Mononuclear cell (primary cell): Measurements from ENCODE around the gene FOCAD. TPM values are rescaled to one million over a fixed set of nuclear protein-coding genes. Genes with fewer than 3 reads are reported as not detected.
"Not testable (repeated sequence)": the region's sequence is repeated elsewhere in the genome, so short reads cannot be mapped to it uniquely, and the experiment has no call there.

Source experiments
- H3K27me3 ChIP-seq: 2 replicates; pipeline ENCODE4 v1.6.0; 2011; ENCODE audit warnings: low read length, control low read depth; ENCODE audit not compliant: insufficient read depth
- H3K4me1 ChIP-seq: 2 replicates; pipeline ENCODE4 v1.5.1; 2011; ENCODE audit warnings: mild to moderate bottlenecking, low read length, control low read depth; ENCODE audit not compliant: insufficient read depth
- H3K4me3 ChIP-seq: 2 replicates; pipeline ENCODE4 v1.5.1; 2011; ENCODE audit warnings: mild to moderate bottlenecking, low read length, moderate library complexity
- H3K9me3 ChIP-seq: 2 replicates; pipeline ENCODE4 v1.5.1; 2011; ENCODE audit warnings: low read depth, mild to moderate bottlenecking, control low read depth, low read length
- total RNA-seq: library from RNA; depleted of rRNA; stranded (reverse); fragments of >200 nt; gene quantifications from one replicate; pipeline ENCODE4 v1.2.3, GENCODE V29; 2012

The FOCAD gene
- total RNA-seq, 1 donor = 19.0 TPM

DNA sequence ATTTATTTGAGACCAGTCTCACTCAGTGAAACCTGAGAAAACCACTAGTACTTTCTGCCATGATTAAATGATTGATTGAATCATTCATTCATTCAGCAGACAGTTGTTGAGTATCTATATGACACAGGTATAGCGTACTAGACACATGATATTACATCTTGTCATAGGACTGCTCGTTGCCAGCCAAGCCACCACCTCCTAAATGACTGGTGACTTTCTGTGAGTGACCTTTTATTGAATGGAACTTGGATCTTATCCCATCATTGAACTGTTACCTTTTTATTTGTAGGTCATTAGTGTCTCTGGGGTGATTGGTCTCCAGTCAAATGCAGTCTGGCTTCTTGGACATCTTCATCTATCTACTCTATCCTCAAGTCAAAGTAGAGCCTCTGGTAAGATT lies 266.6 kb downstream of the FOCAD start:
- Histone ChIP-seq H3K4me3 (no peak overlapping the region), H3K27me3 (no peaks in the 10 kb centered on the region), H3K9me3 (no peaks in the 10 kb centered on the region), H3K4me1 (no peaks in the 10 kb centered on the region)

- no peak overlapping the region for H3K4me3 ChIP-seq
- H3K27me3 ChIP-seq = no peaks in the 10 kb centered on the region
- no peaks in the 10 kb centered on the region for H3K9me3 ChIP-seq
- H3K4me1 ChIP-seq = no peaks in the 10 kb centered on the region
Observed at GRCh38 chr9:20962536-20963225, 278.6 kb downstream of the FOCAD start.

GRCh38 chr9:20972684-20973083 lies 288.6 kb downstream of the FOCAD start:
- H3K9me3 ChIP-seq = peaks cover 38% of the 10 kb centered on the region
- peaks cover 5% of the 10 kb centered on the region for H3K4me1 ChIP-seq
- H3K4me3 ChIP-seq = no peak overlapping the region
- H3K27me3 ChIP-seq = no peaks in the 10 kb centered on the region

GRCh38 chr9:20973246-20973947 lies 289.3 kb downstream of the FOCAD start:
- H3K4me3 ChIP-seq, H3K27me3 ChIP-seq, H3K4me1 ChIP-seq: not testable (repeated sequence)
- peaks cover 38% of the 10 kb centered on the region for H3K9me3 ChIP-seq

GRCh38 chr9:20974191-20974938 lies 290.3 kb downstream of the FOCAD start:
- H3K27me3 ChIP-seq, H3K4me1 ChIP-seq, H3K4me3 ChIP-seq: not testable (repeated sequence)
- H3K9me3 ChIP-seq = peaks cover 38% of the 10 kb centered on the region

DNA sequence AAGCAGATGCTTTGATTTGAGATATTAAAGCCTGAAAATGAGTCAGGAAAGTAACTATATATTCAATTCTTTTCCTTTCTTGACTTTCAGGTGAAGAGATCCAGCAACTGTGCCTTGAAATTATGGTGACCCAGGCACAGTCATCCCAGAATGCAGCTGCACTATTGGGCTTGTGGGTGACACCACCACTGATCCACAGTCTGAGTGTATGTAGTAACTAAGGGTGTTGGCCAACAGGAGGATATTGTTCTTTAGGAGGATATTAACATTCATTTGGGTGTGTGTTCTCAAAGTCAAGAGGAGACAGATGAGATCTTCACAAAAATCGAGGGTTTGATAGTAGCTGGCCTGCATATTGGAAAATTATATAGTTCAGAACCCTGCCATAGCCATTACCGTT lies 294.2 kb downstream of the FOCAD start:
- Histone ChIP-seq H3K9me3 (peaks cover 19% of the 10 kb centered on the region), H3K4me3 (no peak overlapping the region), H3K4me1 (peaks cover 16% of the 10 kb centered on the region), H3K27me3 (no peaks in the 10 kb centered on the region)

DNA sequence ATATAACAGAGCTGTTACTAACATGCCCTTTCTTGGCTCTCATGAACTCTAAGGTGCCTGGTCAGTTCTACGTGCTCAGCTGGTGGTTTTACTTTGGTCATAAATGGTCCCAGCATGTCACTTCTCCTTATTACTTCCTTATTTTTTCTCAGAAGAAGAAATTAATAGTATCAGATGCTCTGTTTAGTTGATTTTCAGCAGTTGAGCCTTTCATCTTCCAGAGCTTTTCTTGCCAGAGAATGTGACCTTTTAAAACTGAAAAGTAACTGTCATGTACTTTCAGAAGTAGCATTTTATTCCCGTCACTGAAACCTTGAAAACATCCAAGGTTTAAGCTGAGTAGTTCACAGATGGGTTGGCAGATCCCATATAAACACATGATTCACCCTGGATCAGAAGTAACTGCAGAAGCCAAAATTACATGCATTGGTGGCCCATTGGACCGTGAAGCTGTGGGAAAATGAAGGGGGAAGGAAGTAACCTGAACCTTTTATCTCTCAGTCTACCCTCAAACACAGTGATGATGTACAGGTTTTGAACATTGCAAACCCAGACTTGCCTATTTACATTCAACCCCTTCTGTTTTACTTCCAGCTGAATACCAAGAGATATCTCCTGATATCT lies 296.9 kb downstream of the FOCAD start:
- no peaks in the 10 kb centered on the region for H3K27me3 ChIP-seq
- peaks cover 27% of the 10 kb centered on the region for H3K4me1 ChIP-seq
- no peaks in the 10 kb centered on the region for H3K9me3 ChIP-seq
- no peak overlapping the region for H3K4me3 ChIP-seq

GRCh38 chr9:20981486-20981885 lies 297.4 kb downstream of the FOCAD start:
- Histone ChIP-seq H3K27me3 (no peaks in the 10 kb centered on the region), H3K9me3 (no peaks in the 10 kb centered on the region), H3K4me3 (no peak overlapping the region), H3K4me1 (peaks cover 27% of the 10 kb centered on the region)

DNA sequence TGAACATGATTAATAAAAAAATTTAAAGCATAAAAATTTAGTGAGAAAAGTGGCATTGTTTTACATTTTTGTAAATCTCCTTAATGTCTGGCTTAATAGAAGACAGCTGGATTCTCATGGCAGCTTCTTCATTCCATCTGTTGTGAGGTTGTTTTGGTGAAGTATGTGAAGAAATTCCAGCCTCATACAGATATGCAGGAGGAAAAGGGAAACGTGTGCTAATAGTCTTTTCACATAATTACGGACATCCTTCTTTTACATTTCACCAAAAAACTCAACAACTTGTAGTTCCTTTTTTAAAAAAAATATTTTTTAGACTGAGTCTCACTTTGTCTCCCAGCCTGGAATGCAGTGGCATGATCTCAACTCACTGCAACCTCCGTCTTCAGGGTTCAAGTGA lies 300.4 kb downstream of the FOCAD start:
- H3K4me3 ChIP-seq = no peak overlapping the region
- peaks cover 42% of the 10 kb centered on the region for H3K4me1 ChIP-seq
- no peaks in the 10 kb centered on the region for H3K9me3 ChIP-seq
- no peaks in the 10 kb centered on the region for H3K27me3 ChIP-seq

GRCh38 chr9:20985851-20986600 lies 302.0 kb downstream of the FOCAD start:
- H3K4me3 ChIP-seq = no peak overlapping the region
- no peaks in the 10 kb centered on the region for H3K27me3 ChIP-seq
- H3K4me1 ChIP-seq = peaks cover 50% of the 10 kb centered on the region
- H3K9me3 ChIP-seq = no peaks in the 10 kb centered on the region

GRCh38 chr9:20987521-20987920 lies 303.5 kb downstream of the FOCAD start:
- Histone ChIP-seq H3K4me1 (peaks cover 48% of the 10 kb centered on the region), H3K4me3 (no peak overlapping the region), H3K9me3 (no peaks in the 10 kb centered on the region), H3K27me3 (no peaks in the 10 kb centered on the region)

- H3K27me3 ChIP-seq = no peaks in the 10 kb centered on the region
- H3K9me3 ChIP-seq = no peaks in the 10 kb centered on the region
- no peak overlapping the region for H3K4me3 ChIP-seq
- peaks cover 48% of the 10 kb centered on the region for H3K4me1 ChIP-seq
Observed at GRCh38 chr9:20988061-20988460, 304.0 kb downstream of the FOCAD start.

DNA sequence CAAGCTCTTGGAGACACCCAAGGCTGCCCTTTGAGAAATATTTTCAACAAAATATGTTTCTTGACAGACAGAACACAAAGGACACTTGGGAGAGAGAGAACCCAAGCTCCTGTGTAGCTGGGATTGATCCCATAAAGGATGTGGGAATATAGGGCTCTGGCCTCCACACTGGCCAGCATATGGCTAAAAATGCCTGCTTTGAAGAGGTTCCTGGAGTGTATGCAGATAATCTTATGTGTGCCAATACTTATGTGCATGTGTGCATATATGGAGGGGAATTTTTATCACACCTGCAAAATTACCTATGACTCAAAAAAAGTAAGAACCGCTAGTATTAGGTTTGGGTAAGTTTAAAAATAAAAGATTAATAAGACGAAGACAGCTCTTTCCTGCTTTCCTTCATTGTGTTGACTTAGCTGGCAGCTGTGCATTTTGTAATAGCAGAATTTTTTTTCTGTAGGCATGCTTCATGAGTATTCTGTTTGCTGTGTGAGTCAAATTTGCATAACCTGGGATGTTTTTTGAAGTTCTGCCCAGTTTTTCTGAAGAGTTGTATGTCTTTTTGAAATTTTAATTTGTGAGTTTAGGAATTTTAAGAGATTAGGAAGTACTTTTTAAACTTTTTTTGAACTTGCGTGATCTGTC lies 304.7 kb downstream of the FOCAD start:
- Histone ChIP-seq H3K9me3 (no peaks in the 10 kb centered on the region), H3K27me3 (no peaks in the 10 kb centered on the region), H3K4me1 (peaks cover 48% of the 10 kb centered on the region), H3K4me3 (no peak overlapping the region)

DNA sequence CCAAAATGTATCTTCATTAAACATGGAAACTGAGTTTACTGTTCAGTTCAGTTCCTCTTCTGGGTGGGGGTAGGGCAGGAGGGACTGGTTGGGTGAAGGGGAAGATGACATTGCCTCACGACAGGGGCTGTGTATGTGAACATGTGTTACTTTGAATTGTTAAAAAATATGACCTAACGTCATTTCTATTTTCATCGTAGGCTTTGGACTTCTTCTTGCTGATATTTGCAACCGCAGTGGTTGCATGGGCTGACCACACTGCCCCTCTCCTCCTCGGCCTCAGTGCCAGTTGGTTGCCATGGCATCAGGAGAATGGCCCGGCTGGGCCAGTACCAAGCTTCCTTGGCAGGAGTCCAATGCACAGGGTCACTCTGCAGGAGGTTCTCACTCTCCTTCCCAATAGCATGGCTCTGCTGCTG lies 305.9 kb downstream of the FOCAD start:
- H3K9me3 ChIP-seq = no peaks in the 10 kb centered on the region
- H3K4me3 ChIP-seq = no peak overlapping the region
- peaks cover 38% of the 10 kb centered on the region for H3K4me1 ChIP-seq
- no peaks in the 10 kb centered on the region for H3K27me3 ChIP-seq
